Stimulated activated CD4-positive, alpha-beta T cell treated with anti-CD3 and anti-CD28 coated beads, Interleukin-12 subunit alpha, Interleukin-12 subunit beta, amount 100 ng/mL, for 48 hours (primary cell): ENCODE results near the gene TADA1.

ENCODE experiments used
- DNase-seq, 3 donors: peaks; one replicate each; pipeline ENCODE4 v3.0.0-alpha.2; 2020; ENCODE audit warnings: low read depth in 2 of 3, low spot score in 1 of 3

TADA1 gene, protein sequence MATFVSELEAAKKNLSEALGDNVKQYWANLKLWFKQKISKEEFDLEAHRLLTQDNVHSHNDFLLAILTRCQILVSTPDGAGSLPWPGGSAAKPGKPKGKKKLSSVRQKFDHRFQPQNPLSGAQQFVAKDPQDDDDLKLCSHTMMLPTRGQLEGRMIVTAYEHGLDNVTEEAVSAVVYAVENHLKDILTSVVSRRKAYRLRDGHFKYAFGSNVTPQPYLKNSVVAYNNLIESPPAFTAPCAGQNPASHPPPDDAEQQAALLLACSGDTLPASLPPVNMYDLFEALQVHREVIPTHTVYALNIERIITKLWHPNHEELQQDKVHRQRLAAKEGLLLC

DNA sequence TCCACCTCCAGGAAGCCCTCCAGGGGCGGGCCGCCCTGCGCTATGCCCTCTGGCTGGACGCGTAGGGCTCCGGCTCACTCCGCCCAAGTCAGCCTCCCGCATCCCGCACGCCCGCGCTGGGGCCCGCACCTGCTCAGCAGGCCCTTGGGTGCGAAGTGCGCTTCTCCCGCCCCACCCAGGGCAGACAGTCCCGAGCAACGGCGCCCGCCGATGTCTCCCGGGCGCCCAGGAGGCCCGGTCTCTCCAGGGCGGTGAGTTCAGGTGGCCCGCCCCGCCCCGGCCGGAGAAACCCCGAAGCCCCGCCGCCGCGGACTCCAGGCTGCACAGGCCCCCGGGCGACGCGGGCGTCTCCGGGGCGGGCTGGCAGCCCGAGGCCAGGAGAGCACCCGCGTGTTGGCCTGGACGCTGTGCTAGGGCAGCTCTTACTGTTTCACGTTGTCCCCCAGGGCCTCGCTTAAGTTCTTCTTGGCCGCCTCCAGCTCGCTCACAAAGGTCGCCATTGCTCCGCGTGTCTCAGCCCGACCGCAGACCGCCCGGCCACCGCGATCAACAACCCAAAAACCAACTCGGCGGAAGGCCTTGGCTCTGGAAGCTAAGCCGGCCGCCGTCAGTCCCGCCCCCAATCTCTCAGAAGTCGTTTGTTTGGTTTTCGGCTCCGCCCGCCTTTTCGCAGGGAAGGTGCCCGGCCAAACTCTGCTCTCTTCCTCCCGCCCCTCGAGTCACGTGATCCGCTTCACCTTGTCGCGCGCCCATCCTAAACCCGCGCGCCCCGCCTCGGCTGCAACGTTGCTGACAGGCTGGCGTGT lies at the start of gene TADA1:
Gene TADA1 (minus strand): TSS at position 531 of the 806 bp plus-strand sequence. CDS start 31 bp downstream, at position 500.
- peak; percentile 96 to 99 (median 97) for DNase-seq

DNA sequence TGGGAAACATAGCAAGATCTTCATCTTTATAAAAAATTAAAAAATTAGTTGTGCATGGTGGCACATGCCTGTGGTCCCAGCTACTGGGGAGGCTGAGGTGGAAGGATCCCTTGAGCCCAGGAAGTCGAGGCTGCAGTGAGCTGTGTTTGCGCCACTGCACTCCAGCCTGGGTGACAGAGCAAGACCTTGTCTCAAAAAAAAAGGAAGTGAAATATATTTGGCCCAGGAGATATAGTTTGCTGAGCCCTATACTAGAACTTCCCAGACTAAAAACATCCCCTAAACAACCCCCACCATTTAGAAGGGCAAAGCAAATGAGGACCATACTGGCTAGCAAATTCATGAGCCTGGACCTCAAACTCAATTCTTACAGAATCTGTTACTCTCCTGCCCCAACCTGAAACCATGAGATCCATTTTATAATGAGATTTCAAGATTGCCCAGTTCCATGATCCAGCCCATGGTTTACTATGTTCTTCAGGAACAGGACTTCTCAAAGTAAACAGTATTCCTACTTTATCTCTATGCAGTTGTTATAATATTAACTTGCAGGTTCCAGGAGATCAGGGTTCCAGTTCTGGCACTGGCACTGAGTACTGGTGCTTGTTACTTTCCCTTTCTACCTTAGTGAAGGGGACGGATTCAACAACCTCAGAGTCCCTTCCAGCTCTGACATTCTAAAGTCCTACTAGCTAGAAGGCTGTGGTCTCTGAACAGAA lies 48.9 kb upstream of the TADA1 start:
- DNase-seq = no peak

DNA sequence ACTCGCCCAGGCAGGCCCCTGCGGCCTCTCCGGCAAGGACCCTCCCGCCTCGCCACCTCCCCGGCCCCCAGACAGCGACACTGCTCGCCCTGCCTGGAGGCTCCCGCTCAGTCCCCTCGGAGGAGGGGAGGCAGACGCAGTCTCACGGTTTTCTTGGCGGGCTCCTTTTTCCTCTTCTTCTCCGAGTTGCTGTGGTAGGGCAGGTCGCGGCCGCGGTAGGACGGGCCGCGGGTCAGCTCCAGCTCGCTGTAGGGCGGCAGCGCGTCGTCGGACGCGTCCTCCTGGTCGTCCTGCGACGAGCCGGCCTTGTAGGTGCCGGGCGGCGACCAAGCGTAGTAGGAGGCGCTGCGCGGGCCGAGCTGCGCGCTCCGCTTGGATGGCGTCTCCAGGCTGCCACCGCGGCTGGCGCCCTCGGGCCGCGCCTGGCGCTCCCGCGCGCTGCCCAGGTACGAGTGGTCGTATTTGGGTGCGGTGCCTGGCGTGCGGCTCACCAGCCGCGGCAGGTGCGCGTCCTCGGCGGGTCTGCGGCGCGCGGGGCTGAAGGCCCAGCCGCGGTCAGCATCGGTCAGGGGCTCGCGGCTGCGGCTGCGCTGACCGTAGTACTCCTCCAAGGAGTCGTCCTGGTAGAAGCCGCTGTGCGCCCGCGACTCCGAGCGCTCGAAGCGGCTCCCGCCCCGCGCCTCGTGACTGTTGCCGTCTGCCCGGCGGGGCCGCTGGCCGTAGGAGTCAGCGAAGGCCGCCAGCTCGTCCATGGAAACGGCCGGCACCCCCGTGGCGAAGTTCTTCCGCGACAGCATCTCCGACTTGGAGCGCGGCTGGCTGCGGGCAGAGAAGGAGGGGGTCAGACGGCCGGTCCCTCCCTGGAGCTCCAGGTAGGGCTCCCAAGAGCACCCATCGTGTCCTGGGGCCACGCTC lies 44.8 kb upstream of the TADA1 start:
- DNase-seq = no peak

- no peak for DNase-seq
These were observed 42.9 kb upstream of the TADA1 start for GRCh38 chr1:166918956-166919316.

DNA sequence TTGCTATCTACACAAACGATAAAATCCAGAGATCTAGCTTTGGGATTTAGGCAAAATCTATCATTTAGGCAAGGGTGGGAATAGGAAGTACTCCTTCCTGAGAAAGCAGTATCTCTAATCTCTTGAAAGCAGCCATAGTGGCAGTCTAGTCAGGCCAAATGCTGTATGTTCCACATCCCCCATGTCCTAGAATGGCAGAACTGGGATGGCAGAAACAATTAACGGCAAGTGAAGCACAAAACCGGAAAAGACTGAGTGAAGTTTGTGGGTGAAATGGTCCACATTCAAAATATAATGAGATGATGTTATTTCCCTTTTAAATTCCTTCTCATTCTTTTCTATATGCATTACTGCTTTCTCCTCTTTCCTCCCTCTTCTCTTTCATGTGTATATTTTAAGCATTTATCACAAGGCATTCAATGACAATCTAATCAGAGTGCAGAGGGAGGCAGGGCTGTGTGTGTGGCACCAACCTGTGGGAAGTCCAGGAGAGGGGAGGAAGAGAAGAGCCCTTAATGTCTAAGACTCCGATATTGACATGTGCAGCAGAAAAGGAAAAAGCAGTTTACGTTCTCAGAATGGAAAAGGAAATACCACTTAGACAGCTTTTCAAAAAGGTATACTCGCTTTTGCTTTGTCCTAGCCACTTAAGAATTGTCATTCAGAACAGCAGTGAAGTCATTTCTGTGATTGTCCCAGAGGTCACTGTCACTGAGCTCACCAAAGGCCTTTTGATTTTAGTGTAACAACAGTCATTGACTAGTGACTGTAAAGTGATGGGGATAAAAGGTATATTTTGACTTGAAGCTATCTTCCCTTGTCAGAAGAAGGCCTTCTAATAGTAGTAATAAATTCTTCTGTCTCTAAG lies 42.3 kb upstream of the TADA1 start:
- no peak for DNase-seq

- no peak for DNase-seq
These were observed 39.9 kb upstream of the TADA1 start for GRCh38 chr1:166915941-166916340.

DNA sequence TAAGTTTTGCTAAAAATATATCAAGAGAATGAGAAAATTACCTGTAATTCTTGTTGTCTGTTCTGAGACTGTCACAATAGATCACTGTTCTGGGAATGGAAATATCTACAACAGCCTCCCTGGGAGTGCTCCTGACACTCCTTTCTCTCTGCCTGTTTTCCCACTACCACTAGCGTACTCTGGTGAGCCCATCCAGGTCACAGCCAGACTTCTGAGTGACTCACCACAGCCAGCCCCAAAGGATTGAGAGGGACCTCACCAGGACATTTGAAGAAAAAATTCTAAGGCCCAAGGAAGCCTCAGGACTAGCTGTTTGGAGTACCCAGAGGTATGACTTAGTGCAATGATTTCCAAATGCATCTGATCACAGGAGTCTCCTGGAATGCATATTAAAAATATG lies 39.0 kb upstream of the TADA1 start:
- no peak for DNase-seq

- DNase-seq = no peak
These were observed 38.0 kb upstream of the TADA1 start for GRCh38 chr1:166914111-166914510.

- no peak for DNase-seq
These were observed 35.6 kb upstream of the TADA1 start for GRCh38 chr1:166911624-166912023.

DNA sequence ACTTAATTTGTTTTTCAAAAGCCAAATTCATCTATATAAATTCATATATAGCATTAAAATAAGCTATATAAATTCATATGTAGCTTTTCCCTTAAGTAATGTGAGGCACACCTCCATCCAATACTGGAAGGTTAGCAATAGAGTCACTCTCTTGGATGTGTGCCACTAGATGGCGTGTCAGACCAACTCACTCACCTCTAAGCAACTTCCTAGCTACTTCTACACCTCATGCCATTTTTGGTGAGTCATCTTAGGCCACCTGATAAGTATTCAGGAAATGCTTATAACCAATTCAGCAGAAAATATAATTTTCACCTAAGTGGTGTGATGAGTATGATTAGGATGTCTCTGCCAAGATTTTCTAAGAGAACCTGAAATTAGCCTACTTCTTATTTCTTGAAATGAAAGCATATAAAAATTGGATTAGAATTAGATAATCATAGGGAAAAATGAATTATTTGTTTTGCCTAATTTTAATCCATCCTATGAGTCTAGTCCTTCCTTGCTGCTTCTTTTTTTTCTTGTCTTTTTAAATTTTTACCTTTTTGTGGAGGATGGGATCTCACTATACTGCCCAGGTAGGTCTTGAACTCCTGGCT lies 34.4 kb upstream of the TADA1 start:
- DNase-seq = peak; percentile 61 to 71 (median 63)

DNA sequence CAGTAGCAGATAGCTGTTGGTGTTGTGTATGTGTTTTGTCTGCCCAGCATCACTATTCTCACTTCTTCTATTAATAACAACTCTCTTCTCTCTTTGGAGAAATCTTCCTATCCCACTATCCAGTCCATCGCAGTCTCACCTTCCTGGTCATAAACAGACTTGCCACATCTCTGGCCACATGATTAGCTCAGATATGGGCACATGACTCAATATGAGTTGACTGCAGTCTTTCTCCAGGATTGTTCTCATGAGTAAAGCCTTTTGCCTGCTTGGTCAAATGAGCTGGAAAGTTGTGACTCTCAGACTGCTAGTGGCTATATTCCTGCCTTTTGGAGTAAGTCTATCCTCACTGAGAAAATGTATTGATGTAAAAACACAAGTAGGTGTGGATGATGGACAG lies 32.9 kb upstream of the TADA1 start:
- DNase-seq = no peak

- DNase-seq = no peak
These were observed 31.7 kb upstream of the TADA1 start for GRCh38 chr1:166907763-166908162.

DNA sequence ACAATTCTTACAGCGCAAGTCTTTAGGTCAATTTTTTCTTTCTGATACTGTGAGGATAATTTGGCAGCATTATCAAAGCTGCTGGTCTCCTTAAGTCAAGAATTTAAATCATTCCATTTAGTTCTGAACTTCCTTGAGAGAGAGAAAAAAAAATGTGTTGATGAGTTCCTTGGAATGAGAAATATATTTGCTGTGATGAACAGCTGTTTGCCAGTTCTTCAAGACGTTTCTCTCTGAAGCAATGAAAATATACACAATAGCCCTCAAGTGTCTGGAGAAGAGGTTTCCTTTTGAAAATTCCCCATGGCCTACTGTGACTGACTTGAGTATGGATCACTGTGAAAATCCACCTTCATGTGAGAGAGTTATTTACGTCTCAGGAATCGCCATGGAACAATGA lies 31.0 kb upstream of the TADA1 start:
- DNase-seq = no peak

DNA sequence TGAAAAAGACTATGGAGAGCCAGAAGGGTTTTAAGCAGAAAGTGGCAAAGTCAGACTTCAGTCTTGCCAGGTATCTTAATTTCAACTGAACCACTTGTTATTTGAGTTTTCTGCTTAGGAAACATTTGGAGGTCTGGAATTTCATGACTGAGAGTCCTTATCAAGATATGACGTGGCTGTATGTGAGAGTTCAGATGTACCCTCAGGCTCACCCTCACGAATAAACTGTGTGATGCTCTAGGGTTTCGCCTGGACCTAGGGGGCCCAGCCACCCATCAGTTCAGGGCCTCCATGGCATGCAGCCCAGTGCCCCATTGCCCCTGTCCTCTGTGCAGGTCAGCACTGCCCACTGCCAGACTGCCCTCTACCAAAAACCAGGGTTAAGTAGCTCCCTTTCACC lies 30.6 kb upstream of the TADA1 start:
- no peak for DNase-seq

- no peak for DNase-seq
These were observed 29.8 kb upstream of the TADA1 start for GRCh38 chr1:166905900-166906299.

GRCh38 chr1:166905136-166905535 lies 29.1 kb upstream of the TADA1 start:
- no peak for DNase-seq

DNA sequence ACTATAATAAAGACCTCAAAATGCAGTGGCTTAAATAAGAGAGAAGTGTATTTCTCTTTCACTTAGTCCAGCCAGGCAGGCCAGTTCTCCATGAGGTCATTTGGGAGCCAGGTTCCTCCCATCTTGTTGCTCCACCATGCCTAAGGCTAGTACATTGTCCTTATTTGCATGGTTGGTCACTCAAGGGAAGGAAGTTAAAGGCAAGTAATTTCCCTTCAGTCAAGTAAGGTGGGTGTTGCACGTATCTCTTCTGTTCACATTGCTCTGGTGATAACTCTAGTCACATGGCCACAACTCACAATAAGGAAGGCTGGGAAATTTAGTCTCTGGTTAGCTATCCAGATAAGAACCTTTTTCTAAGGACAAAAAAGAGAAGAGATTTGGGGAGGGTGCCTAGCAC lies 27.2 kb upstream of the TADA1 start:
- DNase-seq = no peak

- DNase-seq = no peak
These were observed 26.2 kb upstream of the TADA1 start for GRCh38 chr1:166902279-166902678.

DNA sequence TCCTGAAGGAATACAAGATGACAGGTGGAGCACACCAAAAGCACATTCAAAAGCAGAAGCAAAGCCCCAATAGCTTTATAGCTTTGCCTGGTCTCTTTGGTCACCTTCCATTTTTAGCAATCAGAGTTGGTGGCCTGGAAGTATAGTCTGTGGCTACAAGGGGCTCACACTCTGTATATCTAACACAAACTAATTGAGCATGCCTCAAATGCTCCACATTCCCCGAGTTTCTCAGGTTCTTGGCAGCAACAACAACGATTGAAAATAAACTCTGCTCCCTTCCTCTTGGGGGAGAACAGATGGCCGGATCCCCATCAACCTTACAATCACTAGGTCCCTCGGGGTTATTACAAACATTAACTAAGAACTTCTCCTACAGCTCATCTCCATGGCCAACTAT lies 24.9 kb upstream of the TADA1 start:
- no peak for DNase-seq

- no peak for DNase-seq
These were observed 23.7 kb upstream of the TADA1 start for GRCh38 chr1:166899769-166900168.
